ENCODE data around the gene SLC9A9. TPM values are rescaled to one million over a fixed set of nuclear protein-coding genes. Genes with fewer than 3 reads are reported as not detected.

Gene SLC9A9
- polyA plus RNA-seq, 1 donor (not counting 4 experiments of a cell fraction or from before 2014, with no cell fraction given) = 5.2 TPM

- Histone ChIP-seq H3K9me1 (ENCODE audit: control insufficient read depth, extremely low read depth, insufficient read depth, low read length) (no peaks in the 10 kb centered on the region), H3K79me2 (ENCODE audit: control insufficient read depth, insufficient read depth, low read length) (no peaks in the 10 kb centered on the region), H3K4me3 (ENCODE audit: control insufficient read depth in 2 of 3, extremely low read depth in 1 of 3, insufficient read depth in 2 of 3, low read depth in 1 of 3, low read length in 3 of 3) (no peak overlapping the region), H3K36me3 (ENCODE audit: control insufficient read depth in 2 of 2, extremely low read depth in 1 of 2, insufficient read depth in 2 of 2, low read length in 2 of 2) (no peaks in the 10 kb centered on the region), H3K9me3 (ENCODE audit: control insufficient read depth, low read depth, low read length) (no peaks in the 10 kb centered on the region), H3K9ac (ENCODE audit: control insufficient read depth, extremely low read depth, insufficient read depth, low read length) (no peak overlapping the region), H3K4me1 (ENCODE audit: control insufficient read depth, extremely low read depth, insufficient read depth, low read length) (no peaks in the 10 kb centered on the region), H4K20me1 (ENCODE audit: control insufficient read depth, extremely low read depth, insufficient read depth, low read length) (no peaks in the 10 kb centered on the region), H3K27ac (ENCODE audit: control insufficient read depth, insufficient read depth, low read length) (no peak overlapping the region), H2AFZ (ENCODE audit: control insufficient read depth, low read length) (no peak overlapping the region), H3K4me2 (ENCODE audit: control insufficient read depth, extremely low read depth, insufficient read depth, low read depth, low read length) (no peak overlapping the region), H3K27me3 (ENCODE audit: control insufficient read depth, extremely low read depth, insufficient read depth, low read length) (no peaks in the 10 kb centered on the region)
- DNase-seq (ENCODE audit: low read depth, low spot score) (no peak), FAIRE-seq (no peak)
- TF ChIP-seq EZH2 (IDR thresholded peaks at IDR 0.05; ENCODE audit: low read length) (no peak), CTCF (optimal IDR thresholded peaks at IDR 0.05 in 1 of 3, IDR thresholded peaks at IDR 0.05 in 1 of 3, conservative IDR thresholded peaks at IDR 0.05 in 1 of 3; ENCODE audit: extremely low read depth in 1 of 3, insufficient read depth in 2 of 3, low read length in 3 of 3) (no peak)
- dilution Hi-C loops (cut with MboI; ENCODE audit: extremely low pct_ligation_motif_present, low sequenced_read_pairs) = no loop called here
Observed at GRCh38 chr3:143538577-143538981, 309.7 kb downstream of the SLC9A9 start.

GRCh38 chr3:143538061-143538460, 310.2 kb downstream of the SLC9A9 start:
- no peak for DNase-seq (ENCODE audit: low read depth, low spot score)
- no peaks in the 10 kb centered on the region for H3K9me1 ChIP-seq (ENCODE audit: control insufficient read depth, extremely low read depth, insufficient read depth, low read length)
- H3K4me1 ChIP-seq (ENCODE audit: control insufficient read depth, extremely low read depth, insufficient read depth, low read length) = no peaks in the 10 kb centered on the region
- H4K20me1 ChIP-seq (ENCODE audit: control insufficient read depth, extremely low read depth, insufficient read depth, low read length) = no peaks in the 10 kb centered on the region
- no peak overlapping the region for H3K4me3 ChIP-seq (ENCODE audit: control insufficient read depth in 2 of 3, extremely low read depth in 1 of 3, insufficient read depth in 2 of 3, low read depth in 1 of 3, low read length in 3 of 3)
- no peak overlapping the region for H2AFZ ChIP-seq (ENCODE audit: control insufficient read depth, low read length)
- dilution Hi-C loops (cut with MboI; ENCODE audit: extremely low pct_ligation_motif_present, low sequenced_read_pairs) = no loop called here
- H3K27me3 ChIP-seq (ENCODE audit: control insufficient read depth, extremely low read depth, insufficient read depth, low read length) = no peaks in the 10 kb centered on the region
- no peaks in the 10 kb centered on the region for H3K36me3 ChIP-seq (ENCODE audit: control insufficient read depth in 2 of 2, extremely low read depth in 1 of 2, insufficient read depth in 2 of 2, low read length in 2 of 2)
- no peak for FAIRE-seq
- H3K4me2 ChIP-seq (ENCODE audit: control insufficient read depth, extremely low read depth, insufficient read depth, low read depth, low read length) = no peak overlapping the region
- H3K9ac ChIP-seq (ENCODE audit: control insufficient read depth, extremely low read depth, insufficient read depth, low read length) = no peak overlapping the region
- no peaks in the 10 kb centered on the region for H3K9me3 ChIP-seq (ENCODE audit: control insufficient read depth, low read depth, low read length)
- no peak overlapping the region for H3K27ac ChIP-seq (ENCODE audit: control insufficient read depth, insufficient read depth, low read length)
- TF ChIP-seq EZH2 (IDR thresholded peaks at IDR 0.05; ENCODE audit: low read length) (no peak), CTCF (optimal IDR thresholded peaks at IDR 0.05 in 1 of 3, IDR thresholded peaks at IDR 0.05 in 1 of 3, conservative IDR thresholded peaks at IDR 0.05 in 1 of 3; ENCODE audit: extremely low read depth in 1 of 3, insufficient read depth in 2 of 3, low read length in 3 of 3) (no peak)
- H3K79me2 ChIP-seq (ENCODE audit: control insufficient read depth, insufficient read depth, low read length) = no peaks in the 10 kb centered on the region

Measured in keratinocyte (primary cell).